B cell (primary cell): ENCODE measurements around the gene ZDHHC17. TPM values are rescaled to one million over a fixed set of nuclear protein-coding genes. Genes with fewer than 3 reads are reported as not detected.

Experiments
- ATAC-seq: fragments of 200-7000 bp; cut with Tn5 transposase; one replicate; pipeline ENCODE4 v1.10.0; 2021; ENCODE audit warnings: low read depth, mild to moderate bottlenecking, moderate number of reproducible peaks, moderate library complexity
- CTCF ChIA-PET: fragments of 350-600 bp; sonication (Branson Sonifier 250); formaldehyde crosslinking; loops from one replicate; lab custom pipeline; 2021; ENCODE audit warnings: antibody characterized with exemption, inconsistent platforms; lab: Charles Lee
- POLR2A ChIA-PET: fragments of 350-600 bp; sonication (Branson Sonifier 250); formaldehyde crosslinking; loops from one replicate; lab custom pipeline; 2021; ENCODE audit warnings: antibody characterized with exemption; lab: Charles Lee
- DNase-seq: peaks from one replicate; pipeline ENCODE4 v3.0.0; 2013
- H2AFZ ChIP-seq: 2 replicates; pipeline ENCODE4 v1.6.1; 2012; ENCODE audit warnings: mild to moderate bottlenecking, low read depth, low read length; ENCODE audit not compliant: insufficient read depth, poor library complexity, severe bottlenecking
- H3K27ac ChIP-seq, 2 donors: 1 replicate in 1 of 2; 2 replicates in 1 of 2; pipeline ENCODE4 v1.5.1; 2012 to 2013; ENCODE audit warnings: low read length in 2 of 2, mild to moderate bottlenecking in 2 of 2, moderate library complexity in 1 of 2
- H3K27me3 ChIP-seq, 4 experiments: fragments of 200-600 bp in 1 of 4; sonication (generic) in 1 of 4; replicated peaks in 1 of 4; 1 replicate in 2 of 4; 2 replicates in 2 of 4; pipeline versions ENCODE4 v1.6.1 to v1.7.0; 2013 to 2016; ENCODE audit warnings: low read length in 3 of 4, mild to moderate bottlenecking in 2 of 4, mixed read lengths in 1 of 4, moderate library complexity in 1 of 4; ENCODE audit not compliant: insufficient read depth in 4 of 4, control insufficient read depth in 3 of 4; ENCODE audit errors: control extremely low read depth in 1 of 4
- H3K36me3 ChIP-seq, 2 experiments: replicated peaks in 1 of 2; 1 replicate in 1 of 2; 2 replicates in 1 of 2; pipeline versions ENCODE4 v1.6.1 to v1.7.1; 2013; ENCODE audit warnings: low read length in 1 of 2; ENCODE audit not compliant: insufficient read depth in 2 of 2, control insufficient read depth in 1 of 2; ENCODE audit errors: control extremely low read depth in 1 of 2, extremely low read depth in 1 of 2
- H3K4me1 ChIP-seq, 2 donors: fragments of 200-600 bp in 1 of 2; sonication (generic) in 1 of 2; 1 replicate in 1 of 2; 2 replicates in 1 of 2; pipeline versions ENCODE4 v1.5.1 to v1.6.1; 2013 to 2017; ENCODE audit warnings: low read length in 2 of 2; ENCODE audit not compliant: control insufficient read depth in 2 of 2, insufficient read depth in 2 of 2
- H3K4me2 ChIP-seq: replicated peaks from 2 replicates; pipeline ENCODE3; 2012; ENCODE audit warnings: mild to moderate bottlenecking, low read depth, low read length; ENCODE audit not compliant: poor library complexity, severe bottlenecking
- H3K4me3 ChIP-seq, 5 experiments: fragments of 200-600 bp in 1 of 5; sonication (generic) in 1 of 5; 1 replicate in 3 of 5; 2 replicates in 2 of 5; pipeline versions ENCODE4 v1.5.1 to v1.7.0; 2011 to 2016; ENCODE audit warnings: low read length in 4 of 5, mild to moderate bottlenecking in 4 of 5, low read depth in 2 of 5, control low read depth in 1 of 5, moderate library complexity in 1 of 5; ENCODE audit not compliant: insufficient read depth in 1 of 5; ENCODE audit errors: control extremely low read depth in 1 of 5, extremely low read depth in 1 of 5
- H3K79me2 ChIP-seq: fragments of 200-600 bp; sonication (generic); one replicate; pipeline ENCODE4 v1.6.0; 2016; ENCODE audit warnings: low read length; ENCODE audit not compliant: control insufficient read depth, insufficient read depth
- H3K9ac ChIP-seq: fragments of 200-600 bp; sonication (generic); 2 replicates; pipeline ENCODE4 v1.6.1; 2017; ENCODE audit warnings: mild to moderate bottlenecking, low read length, moderate library complexity
- H3K9me3 ChIP-seq, 3 donors: one replicate each; pipeline versions ENCODE4 v1.6.1 to v1.7.1; 2013; ENCODE audit warnings: low read length in 2 of 3; ENCODE audit not compliant: control insufficient read depth in 2 of 3, insufficient read depth in 1 of 3; ENCODE audit errors: control extremely low read depth in 1 of 3
- H4K20me1 ChIP-seq: 2 replicates; pipeline ENCODE4 v1.6.0; 2012; ENCODE audit warnings: mild to moderate bottlenecking, low read length; ENCODE audit not compliant: insufficient read depth, control insufficient read depth, poor library complexity, severe bottlenecking
- H3K27ac Mint-ChIP-seq: one replicate; pipeline ENCODE4 v1.8.0; 2021; ENCODE audit warnings: mixed read lengths
- H3K27me3 Mint-ChIP-seq: one replicate; pipeline ENCODE4 v1.8.0; 2021; ENCODE audit warnings: mixed read lengths
- H3K4me1 Mint-ChIP-seq: one replicate; pipeline ENCODE4 v1.8.0; 2021; ENCODE audit warnings: mixed read lengths
- H3K4me3 Mint-ChIP-seq: one replicate; pipeline ENCODE4 v1.8.0; 2021; ENCODE audit warnings: mixed read lengths
- H3K9me3 Mint-ChIP-seq: one replicate; pipeline ENCODE4 v1.8.0; 2022; ENCODE audit warnings: mixed read lengths; ENCODE audit not compliant: insufficient read depth
- EZH2 ChIP-seq: IDR thresholded peaks from 2 replicates; pipeline ENCODE4 v1.6.1; 2012; ENCODE audit warnings: borderline replicate concordance, low read depth, mild to moderate bottlenecking, moderate library complexity, low read length; ENCODE audit not compliant: insufficient read depth, poor library complexity, severe bottlenecking
- WGBS: methylation state at CpG from one replicate; pipeline ENCODE4 v1.1.5; 2013; ENCODE audit warnings: missing lambda C conversion rate; ENCODE audit not compliant: insufficient coverage; 5-methylcytosine and 5-hydroxymethylcytosine counted together
- intact Hi-C: fragments of 100-400 bp; cut with micrococcal nuclease; formaldehyde crosslinking; loops from one replicate; pipeline ENCODE4 v1.10.0; 2022
- polyA plus RNA-seq: library from polyadenylated mRNA; depleted of rRNA; stranded (reverse); fragments of >200 nt; gene quantifications from 2 replicates; pipeline ENCODE4 v1.2.3, GENCODE V29; 2012
- total RNA-seq, 2 donors: library from RNA; stranded (reverse); fragments of 120-200 nt in 1 of 2; gene quantifications; 1 replicate in 1 of 2; 2 replicates in 1 of 2; pipeline versions ENCODE4 v1.2.3 to v1.2.4, GENCODE V29; 2013 to 2022
- TF ChIP-seq, protein P1 (sequence below): fragments of 200-600 bp; IDR thresholded peaks from one replicate; pipeline ENCODE4 v1.8.0; 2022; ENCODE audit warnings: antibody characterized with exemption, mild to moderate bottlenecking

Gene ZDHHC17
- total and polyA plus RNA-seq, 2 donors (not counting 1 experiment from before 2014, with no cell fraction given): 26.1 to 75.0 TPM

DNA sequence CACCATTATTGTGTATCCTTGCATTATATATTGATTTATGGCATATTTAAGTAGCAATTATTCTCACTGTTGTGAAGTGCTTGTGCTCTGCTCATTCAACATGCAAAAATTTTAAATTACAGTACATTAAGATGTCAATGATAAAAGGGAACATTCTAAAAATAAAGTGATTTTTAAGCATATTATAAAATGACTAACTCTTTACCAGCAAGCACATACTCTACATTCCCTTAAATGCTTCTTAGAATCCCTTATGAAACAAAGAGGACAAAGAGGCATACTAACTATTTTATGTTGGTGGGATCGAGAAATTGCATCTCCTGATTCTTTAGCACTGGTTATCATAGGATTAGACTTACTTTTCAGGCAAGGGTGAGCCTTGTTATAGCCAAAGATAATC lies 46.6 kb upstream of the ZDHHC17 start:
- H3K27me3 Mint-ChIP-seq: peaks cover 12% of the 10 kb centered on the region
- ATAC-seq (no peak), DNase-seq (no peak)
- Histone ChIP-seq H3K4me1 (no peaks in the 10 kb centered on the region), H3K79me2 (no peaks in the 10 kb centered on the region), H3K27ac (no peak overlapping the region), H3K9ac (no peak overlapping the region), H3K4me3 (no peak overlapping the region), H3K4me2 (no peak overlapping the region), H3K27me3 (no peaks in the 10 kb centered on the region), H2AFZ (no peak overlapping the region), H3K9me3 (no peaks in the 10 kb centered on the region), H4K20me1 (no peaks in the 10 kb centered on the region), H3K36me3 (no peaks in the 10 kb centered on the region)
- POLR2A ChIA-PET: no interaction called here
- CTCF ChIA-PET: interaction anchor here (1.7 kb wide), 1 partner anchor 73 kb away, joined by 4 read pairs; no protein-coding TSS in a partner anchor
- TF ChIP-seq EZH2: no peak
- TF ChIP-seq, protein P1, sequence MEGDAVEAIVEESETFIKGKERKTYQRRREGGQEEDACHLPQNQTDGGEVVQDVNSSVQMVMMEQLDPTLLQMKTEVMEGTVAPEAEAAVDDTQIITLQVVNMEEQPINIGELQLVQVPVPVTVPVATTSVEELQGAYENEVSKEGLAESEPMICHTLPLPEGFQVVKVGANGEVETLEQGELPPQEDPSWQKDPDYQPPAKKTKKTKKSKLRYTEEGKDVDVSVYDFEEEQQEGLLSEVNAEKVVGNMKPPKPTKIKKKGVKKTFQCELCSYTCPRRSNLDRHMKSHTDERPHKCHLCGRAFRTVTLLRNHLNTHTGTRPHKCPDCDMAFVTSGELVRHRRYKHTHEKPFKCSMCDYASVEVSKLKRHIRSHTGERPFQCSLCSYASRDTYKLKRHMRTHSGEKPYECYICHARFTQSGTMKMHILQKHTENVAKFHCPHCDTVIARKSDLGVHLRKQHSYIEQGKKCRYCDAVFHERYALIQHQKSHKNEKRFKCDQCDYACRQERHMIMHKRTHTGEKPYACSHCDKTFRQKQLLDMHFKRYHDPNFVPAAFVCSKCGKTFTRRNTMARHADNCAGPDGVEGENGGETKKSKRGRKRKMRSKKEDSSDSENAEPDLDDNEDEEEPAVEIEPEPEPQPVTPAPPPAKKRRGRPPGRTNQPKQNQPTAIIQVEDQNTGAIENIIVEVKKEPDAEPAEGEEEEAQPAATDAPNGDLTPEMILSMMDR: no peak
- intact Hi-C loops: no loop called here
- no peaks in the 10 kb centered on the region for H3K4me1 Mint-ChIP-seq
- no CpG with 5 or more reads among the region's 1 CpG for WGBS
- H3K9me3 Mint-ChIP-seq: no peaks in the 10 kb centered on the region
- H3K4me3 Mint-ChIP-seq: no peak overlapping the region
- no peak overlapping the region for H3K27ac Mint-ChIP-seq

DNA sequence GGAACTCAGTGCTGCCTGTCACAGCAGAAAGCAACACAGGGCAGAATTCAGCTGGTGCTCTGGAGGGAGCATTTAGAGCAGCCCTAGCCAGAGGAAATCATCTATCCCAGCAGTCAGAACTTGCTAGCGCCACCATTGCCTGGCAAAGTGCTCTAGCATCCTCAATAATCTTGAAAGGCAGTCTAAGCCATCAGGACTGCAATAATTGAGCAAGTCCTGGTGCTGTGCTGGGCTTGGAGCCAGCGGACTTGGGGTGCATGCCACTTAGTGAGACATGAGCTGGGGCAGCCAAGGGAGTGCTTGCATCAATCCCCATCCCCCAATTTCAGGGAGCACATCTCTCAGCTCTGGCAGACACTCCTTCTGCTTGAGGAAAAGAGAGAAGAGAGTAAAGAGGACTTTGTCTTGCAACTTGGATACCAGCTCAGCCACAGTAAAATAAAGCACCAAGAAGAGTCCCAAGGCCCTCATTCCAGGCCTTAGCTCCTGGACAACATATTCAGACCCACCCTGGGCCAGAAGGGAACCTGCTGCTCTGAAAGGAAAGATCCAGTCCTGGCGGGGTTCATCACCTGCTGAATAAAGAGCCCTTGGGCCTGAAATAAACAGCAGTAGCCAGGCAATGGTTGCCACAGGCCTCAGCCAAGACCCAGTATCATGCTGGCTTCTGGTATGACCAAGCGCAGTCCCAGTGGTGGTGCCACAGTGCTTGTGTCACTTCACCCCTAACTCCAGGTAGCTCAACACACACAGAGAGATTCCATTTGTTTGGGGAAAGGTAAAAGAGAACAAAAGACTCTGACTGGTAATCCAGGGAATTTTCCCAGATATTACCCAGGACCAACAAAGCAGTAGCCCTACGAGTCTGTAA lies 44.5 kb upstream of the ZDHHC17 start:
- POLR2A ChIA-PET: no interaction called here
- H2AFZ ChIP-seq: no peak overlapping the region

More for the DNA sequence above, 44.5 kb upstream of the ZDHHC17 start:
- H3K9ac ChIP-seq: no peak overlapping the region
- 75% methylated on average over 4 of the region's 5 CpGs for WGBS
- Mint-ChIP-seq H3K4me3 (no peak overlapping the region), H3K27ac (no peak overlapping the region), H3K27me3 (peaks cover 9% of the 10 kb centered on the region), H3K9me3 (no peaks in the 10 kb centered on the region), H3K4me1 (no peaks in the 10 kb centered on the region)
- CTCF ChIA-PET: no interaction called here
- H3K9me3 ChIP-seq: no peaks in the 10 kb centered on the region
- intact Hi-C loops: no loop called here
- H3K4me2 ChIP-seq: no peak overlapping the region
- no peaks in the 10 kb centered on the region for H3K36me3 ChIP-seq
- TF ChIP-seq, protein P1: no peak
- TF ChIP-seq EZH2: no peak
- H3K27ac ChIP-seq: no peak overlapping the region
- H4K20me1 ChIP-seq: no peaks in the 10 kb centered on the region
- no peaks in the 10 kb centered on the region for H3K27me3 ChIP-seq
- H3K79me2 ChIP-seq: no peaks in the 10 kb centered on the region
- ATAC-seq (no peak), DNase-seq (no peak)
- H3K4me3 ChIP-seq: no peak overlapping the region
- H3K4me1 ChIP-seq: no peaks in the 10 kb centered on the region
